HEK293 (cell line): Measurements from ENCODE around the gene C1QL4.

Experiments
- EGR2 ChIP-seq: fragments of 450-650 bp; formaldehyde crosslinking; IDR thresholded peaks from 2 replicates; pipeline ENCODE4 v1.5.1; 2016; ENCODE audit warnings: low read depth, missing biosample characterization, missing genetic modification characterization
- KLF1 ChIP-seq: fragments of 450-650 bp; formaldehyde crosslinking; IDR thresholded peaks from 2 replicates; pipeline ENCODE4 v1.5.1; 2016; ENCODE audit warnings: missing biosample characterization, missing genetic modification characterization
- SP2 ChIP-seq: fragments of 450-650 bp; formaldehyde crosslinking; IDR thresholded peaks from 2 replicates; pipeline ENCODE4 v1.5.1; 2016; ENCODE audit warnings: missing biosample characterization, missing genetic modification characterization
- ZBTB48 ChIP-seq: fragments of 450-650 bp; formaldehyde crosslinking; IDR thresholded peaks from 2 replicates; pipeline ENCODE4 v1.5.1; 2016; ENCODE audit warnings: missing biosample characterization, missing genetic modification characterization
- ZFP37 ChIP-seq: fragments of 450-650 bp; formaldehyde crosslinking; IDR thresholded peaks from 2 replicates; pipeline ENCODE4 v1.5.1; 2016; ENCODE audit warnings: missing biosample characterization, missing genetic modification characterization
- ZNF112 ChIP-seq: fragments of 450-650 bp; formaldehyde crosslinking; IDR thresholded peaks from 2 replicates; pipeline ENCODE4 v1.5.0; 2017; ENCODE audit warnings: missing biosample characterization, missing genetic modification characterization
- ZNF114 ChIP-seq: fragments of 450-650 bp; formaldehyde crosslinking; IDR thresholded peaks from 2 replicates; pipeline ENCODE4 v1.5.0; 2017; ENCODE audit warnings: missing biosample characterization, missing genetic modification characterization
- ZNF175 ChIP-seq: fragments of 450-650 bp; formaldehyde crosslinking; IDR thresholded peaks from 2 replicates; pipeline ENCODE4 v1.5.1; 2016; ENCODE audit warnings: missing biosample characterization, missing genetic modification characterization
- ZNF2 ChIP-seq: fragments of 450-650 bp; formaldehyde crosslinking; IDR thresholded peaks from 2 replicates; pipeline ENCODE4 v1.5.1; 2016; ENCODE audit warnings: missing biosample characterization, missing genetic modification characterization
- ZNF24 ChIP-seq: fragments of 450-650 bp; formaldehyde crosslinking; IDR thresholded peaks from 2 replicates; pipeline ENCODE4 v1.5.1; 2016; ENCODE audit warnings: missing biosample characterization, missing genetic modification characterization
- ZNF248 ChIP-seq: fragments of 450-650 bp; formaldehyde crosslinking; IDR thresholded peaks from 2 replicates; pipeline ENCODE4 v1.5.1; 2017; ENCODE audit warnings: missing biosample characterization, missing genetic modification characterization
- ZNF530 ChIP-seq: fragments of 450-650 bp; formaldehyde crosslinking; IDR thresholded peaks from 2 replicates; pipeline ENCODE4 v1.5.1; 2016; ENCODE audit warnings: low read depth, missing biosample characterization, missing genetic modification characterization
- ZNF544 ChIP-seq: fragments of 450-650 bp; formaldehyde crosslinking; IDR thresholded peaks from 2 replicates; pipeline ENCODE4 v1.5.0; 2017; ENCODE audit warnings: missing biosample characterization, missing genetic modification characterization
- ZNF548 ChIP-seq: fragments of 450-650 bp; formaldehyde crosslinking; IDR thresholded peaks from 2 replicates; pipeline ENCODE4 v1.5.1; 2016; ENCODE audit warnings: missing biosample characterization, missing genetic modification characterization
- ZNF555 ChIP-seq: fragments of 450-650 bp; formaldehyde crosslinking; conservative IDR thresholded peaks from 2 replicates; pipeline ENCODE4 v1.5.1; 2017; ENCODE audit warnings: missing biosample characterization, mild to moderate bottlenecking, missing genetic modification characterization, inconsistent platforms
- ZNF560 ChIP-seq: fragments of 450-650 bp; formaldehyde crosslinking; IDR thresholded peaks from 2 replicates; pipeline ENCODE4 v1.5.1; 2017; ENCODE audit warnings: missing biosample characterization, missing genetic modification characterization, borderline replicate concordance
- ZNF664 ChIP-seq: fragments of 450-650 bp; formaldehyde crosslinking; IDR thresholded peaks from 2 replicates; pipeline ENCODE4 v1.5.1; 2016; ENCODE audit warnings: missing biosample characterization, missing genetic modification characterization
- ZNF707 ChIP-seq: fragments of 450-650 bp; formaldehyde crosslinking; IDR thresholded peaks from 2 replicates; pipeline ENCODE4 v1.5.1; 2016; ENCODE audit warnings: missing biosample characterization, missing genetic modification characterization
- ZNF785 ChIP-seq: fragments of 450-650 bp; formaldehyde crosslinking; IDR thresholded peaks from 2 replicates; pipeline ENCODE4 v1.5.1; 2016; ENCODE audit warnings: missing biosample characterization, missing genetic modification characterization
- ZNF843 ChIP-seq: fragments of 450-650 bp; formaldehyde crosslinking; IDR thresholded peaks from 2 replicates; pipeline ENCODE4 v1.5.1; 2016; ENCODE audit warnings: missing biosample characterization, missing genetic modification characterization
- TF ChIP-seq, protein P1 (sequence below): fragments of 450-650 bp; formaldehyde crosslinking; IDR thresholded peaks from 2 replicates; pipeline ENCODE4 v1.5.1; 2017; ENCODE audit warnings: missing biosample characterization, missing genetic modification characterization
- TF ChIP-seq, protein P2 (sequence below): fragments of 450-650 bp; formaldehyde crosslinking; IDR thresholded peaks from 2 replicates; pipeline ENCODE4 v1.5.1; 2016; ENCODE audit warnings: missing biosample characterization, missing genetic modification characterization, borderline replicate concordance
- TF ChIP-seq, protein P3 (sequence below): fragments of 450-650 bp; formaldehyde crosslinking; IDR thresholded peaks from 2 replicates; pipeline ENCODE4 v1.5.1; 2016; ENCODE audit warnings: missing biosample characterization, missing genetic modification characterization
- TF ChIP-seq, protein P4 (sequence below): fragments of 450-650 bp; formaldehyde crosslinking; optimal IDR thresholded peaks from 2 replicates; pipeline ENCODE3; 2016; ENCODE audit warnings: missing biosample characterization, mild to moderate bottlenecking, missing genetic modification characterization
- TF ChIP-seq, protein P5 (sequence below): IDR thresholded peaks from 2 replicates; pipeline ENCODE4 v1.6.1; 2011; ENCODE audit warnings: mild to moderate bottlenecking, low read depth, low read length, borderline replicate concordance
- TF ChIP-seq, protein P6 (sequence below): fragments of 450-650 bp; formaldehyde crosslinking; IDR thresholded peaks from 2 replicates; pipeline ENCODE4 v1.5.1; 2016; ENCODE audit warnings: missing biosample characterization, missing genetic modification characterization, borderline replicate concordance

C1QL4 gene

DNA sequence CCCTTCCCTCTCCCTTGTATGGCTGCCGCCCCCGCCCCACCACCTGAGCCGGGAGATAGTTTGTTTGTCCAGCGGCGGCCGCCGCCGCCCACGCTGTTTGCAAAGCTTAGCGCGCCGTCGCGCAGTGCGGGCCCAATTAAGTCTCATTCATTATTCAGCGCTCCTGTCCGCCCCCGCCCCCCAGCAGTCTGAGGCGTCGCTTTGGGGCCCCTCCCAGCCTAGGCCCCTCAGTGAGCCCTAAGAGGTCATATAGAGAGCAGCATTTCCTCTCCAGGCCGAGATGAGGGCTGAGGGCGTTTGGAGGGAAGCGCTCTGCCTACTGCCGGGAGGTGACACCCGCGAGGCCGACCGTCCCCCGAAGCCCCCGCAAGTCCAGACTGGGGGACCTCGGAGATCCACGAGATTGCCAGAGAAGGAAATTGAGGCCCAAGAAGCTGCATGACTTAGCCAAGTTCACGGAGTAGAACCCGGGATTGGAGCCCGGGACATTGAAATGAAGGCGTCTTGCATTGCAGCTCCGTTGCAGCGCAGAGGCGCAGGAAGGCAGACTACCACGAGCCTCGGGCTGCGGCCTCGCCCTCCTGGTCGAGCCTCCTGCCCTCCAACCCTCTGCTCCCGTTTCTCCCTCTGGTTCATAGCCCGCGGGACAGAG is 9.8 kb upstream of the C1QL4 start, which contains the start of gene DNAJC22 (continued):
- TF ChIP-seq, protein P1, sequence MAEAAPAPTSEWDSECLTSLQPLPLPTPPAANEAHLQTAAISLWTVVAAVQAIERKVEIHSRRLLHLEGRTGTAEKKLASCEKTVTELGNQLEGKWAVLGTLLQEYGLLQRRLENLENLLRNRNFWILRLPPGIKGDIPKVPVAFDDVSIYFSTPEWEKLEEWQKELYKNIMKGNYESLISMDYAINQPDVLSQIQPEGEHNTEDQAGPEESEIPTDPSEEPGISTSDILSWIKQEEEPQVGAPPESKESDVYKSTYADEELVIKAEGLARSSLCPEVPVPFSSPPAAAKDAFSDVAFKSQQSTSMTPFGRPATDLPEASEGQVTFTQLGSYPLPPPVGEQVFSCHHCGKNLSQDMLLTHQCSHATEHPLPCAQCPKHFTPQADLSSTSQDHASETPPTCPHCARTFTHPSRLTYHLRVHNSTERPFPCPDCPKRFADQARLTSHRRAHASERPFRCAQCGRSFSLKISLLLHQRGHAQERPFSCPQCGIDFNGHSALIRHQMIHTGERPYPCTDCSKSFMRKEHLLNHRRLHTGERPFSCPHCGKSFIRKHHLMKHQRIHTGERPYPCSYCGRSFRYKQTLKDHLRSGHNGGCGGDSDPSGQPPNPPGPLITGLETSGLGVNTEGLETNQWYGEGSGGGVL (tag by site-specific recombination), result no peak; the same call in none of the 2 replicates
- TF ChIP-seq ZNF707 (tag by site-specific recombination) (no peak), ZNF112 (tag by site-specific recombination) (no peak), ZNF544 (no peak), ZFP37 (no peak), ZNF843 (peak; percentile 51; the same call in 1 of the 2 replicates), ZBTB48 (tag by site-specific recombination) (no peak; the same call in 1 of the 2 replicates), EGR2 (peak; percentile 92), SP2 (tag by site-specific recombination) (peak; percentile 67), ZNF248 (tag by site-specific recombination) (no peak), ZNF2 (tag by site-specific recombination) (no peak), ZNF785 (no peak), ZNF175 (no peak), ZNF530 (no peak), KLF1 (peak; percentile 89), ZNF555 (no peak), ZNF114 (tag by site-specific recombination) (no peak), ZNF664 (tag by site-specific recombination) (no peak), ZNF548 (tag by site-specific recombination) (no peak), ZNF560 (no peak), ZNF24 (tag by site-specific recombination) (peak; percentile 42)
- TF ChIP-seq, protein P2, sequence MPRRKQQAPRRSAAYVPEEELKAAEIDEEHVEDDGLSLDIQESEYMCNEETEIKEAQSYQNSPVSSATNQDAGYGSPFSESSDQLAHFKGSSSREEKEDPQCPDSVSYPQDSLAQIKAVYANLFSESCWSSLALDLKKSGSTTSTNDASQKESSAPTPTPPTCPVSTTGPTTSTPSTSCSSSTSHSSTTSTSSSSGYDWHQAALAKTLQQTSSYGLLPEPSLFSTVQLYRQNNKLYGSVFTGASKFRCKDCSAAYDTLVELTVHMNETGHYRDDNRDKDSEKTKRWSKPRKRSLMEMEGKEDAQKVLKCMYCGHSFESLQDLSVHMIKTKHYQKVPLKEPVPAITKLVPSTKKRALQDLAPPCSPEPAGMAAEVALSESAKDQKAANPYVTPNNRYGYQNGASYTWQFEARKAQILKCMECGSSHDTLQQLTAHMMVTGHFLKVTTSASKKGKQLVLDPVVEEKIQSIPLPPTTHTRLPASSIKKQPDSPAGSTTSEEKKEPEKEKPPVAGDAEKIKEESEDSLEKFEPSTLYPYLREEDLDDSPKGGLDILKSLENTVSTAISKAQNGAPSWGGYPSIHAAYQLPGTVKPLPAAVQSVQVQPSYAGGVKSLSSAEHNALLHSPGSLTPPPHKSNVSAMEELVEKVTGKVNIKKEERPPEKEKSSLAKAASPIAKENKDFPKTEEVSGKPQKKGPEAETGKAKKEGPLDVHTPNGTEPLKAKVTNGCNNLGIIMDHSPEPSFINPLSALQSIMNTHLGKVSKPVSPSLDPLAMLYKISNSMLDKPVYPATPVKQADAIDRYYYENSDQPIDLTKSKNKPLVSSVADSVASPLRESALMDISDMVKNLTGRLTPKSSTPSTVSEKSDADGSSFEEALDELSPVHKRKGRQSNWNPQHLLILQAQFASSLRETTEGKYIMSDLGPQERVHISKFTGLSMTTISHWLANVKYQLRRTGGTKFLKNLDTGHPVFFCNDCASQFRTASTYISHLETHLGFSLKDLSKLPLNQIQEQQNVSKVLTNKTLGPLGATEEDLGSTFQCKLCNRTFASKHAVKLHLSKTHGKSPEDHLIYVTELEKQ (tag by site-specific recombination), result no peak
- TF ChIP-seq, protein P3, sequence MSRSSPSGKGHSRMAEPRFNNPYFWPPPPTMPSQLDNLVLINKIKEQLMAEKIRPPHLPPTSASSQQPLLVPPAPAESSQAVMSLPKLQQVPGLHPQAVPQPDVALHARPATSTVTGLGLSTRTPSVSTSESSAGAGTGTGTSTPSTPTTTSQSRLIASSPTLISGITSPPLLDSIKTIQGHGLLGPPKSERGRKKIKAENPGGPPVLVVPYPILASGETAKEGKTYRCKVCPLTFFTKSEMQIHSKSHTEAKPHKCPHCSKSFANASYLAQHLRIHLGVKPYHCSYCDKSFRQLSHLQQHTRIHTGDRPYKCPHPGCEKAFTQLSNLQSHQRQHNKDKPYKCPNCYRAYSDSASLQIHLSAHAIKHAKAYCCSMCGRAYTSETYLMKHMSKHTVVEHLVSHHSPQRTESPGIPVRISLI (tag by site-specific recombination), result no peak
- TF ChIP-seq, protein P4, sequence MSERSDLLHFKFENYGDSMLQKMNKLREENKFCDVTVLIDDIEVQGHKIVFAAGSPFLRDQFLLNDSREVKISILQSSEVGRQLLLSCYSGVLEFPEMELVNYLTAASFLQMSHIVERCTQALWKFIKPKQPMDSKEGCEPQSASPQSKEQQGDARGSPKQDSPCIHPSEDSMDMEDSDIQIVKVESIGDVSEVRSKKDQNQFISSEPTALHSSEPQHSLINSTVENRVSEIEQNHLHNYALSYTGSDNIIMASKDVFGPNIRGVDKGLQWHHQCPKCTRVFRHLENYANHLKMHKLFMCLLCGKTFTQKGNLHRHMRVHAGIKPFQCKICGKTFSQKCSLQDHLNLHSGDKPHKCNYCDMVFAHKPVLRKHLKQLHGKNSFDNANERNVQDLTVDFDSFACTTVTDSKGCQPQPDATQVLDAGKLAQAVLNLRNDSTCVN, result peak; percentile 61
- TF ChIP-seq, protein P5, sequence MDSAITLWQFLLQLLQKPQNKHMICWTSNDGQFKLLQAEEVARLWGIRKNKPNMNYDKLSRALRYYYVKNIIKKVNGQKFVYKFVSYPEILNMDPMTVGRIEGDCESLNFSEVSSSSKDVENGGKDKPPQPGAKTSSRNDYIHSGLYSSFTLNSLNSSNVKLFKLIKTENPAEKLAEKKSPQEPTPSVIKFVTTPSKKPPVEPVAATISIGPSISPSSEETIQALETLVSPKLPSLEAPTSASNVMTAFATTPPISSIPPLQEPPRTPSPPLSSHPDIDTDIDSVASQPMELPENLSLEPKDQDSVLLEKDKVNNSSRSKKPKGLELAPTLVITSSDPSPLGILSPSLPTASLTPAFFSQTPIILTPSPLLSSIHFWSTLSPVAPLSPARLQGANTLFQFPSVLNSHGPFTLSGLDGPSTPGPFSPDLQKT, result no peak
- TF ChIP-seq, protein P6, sequence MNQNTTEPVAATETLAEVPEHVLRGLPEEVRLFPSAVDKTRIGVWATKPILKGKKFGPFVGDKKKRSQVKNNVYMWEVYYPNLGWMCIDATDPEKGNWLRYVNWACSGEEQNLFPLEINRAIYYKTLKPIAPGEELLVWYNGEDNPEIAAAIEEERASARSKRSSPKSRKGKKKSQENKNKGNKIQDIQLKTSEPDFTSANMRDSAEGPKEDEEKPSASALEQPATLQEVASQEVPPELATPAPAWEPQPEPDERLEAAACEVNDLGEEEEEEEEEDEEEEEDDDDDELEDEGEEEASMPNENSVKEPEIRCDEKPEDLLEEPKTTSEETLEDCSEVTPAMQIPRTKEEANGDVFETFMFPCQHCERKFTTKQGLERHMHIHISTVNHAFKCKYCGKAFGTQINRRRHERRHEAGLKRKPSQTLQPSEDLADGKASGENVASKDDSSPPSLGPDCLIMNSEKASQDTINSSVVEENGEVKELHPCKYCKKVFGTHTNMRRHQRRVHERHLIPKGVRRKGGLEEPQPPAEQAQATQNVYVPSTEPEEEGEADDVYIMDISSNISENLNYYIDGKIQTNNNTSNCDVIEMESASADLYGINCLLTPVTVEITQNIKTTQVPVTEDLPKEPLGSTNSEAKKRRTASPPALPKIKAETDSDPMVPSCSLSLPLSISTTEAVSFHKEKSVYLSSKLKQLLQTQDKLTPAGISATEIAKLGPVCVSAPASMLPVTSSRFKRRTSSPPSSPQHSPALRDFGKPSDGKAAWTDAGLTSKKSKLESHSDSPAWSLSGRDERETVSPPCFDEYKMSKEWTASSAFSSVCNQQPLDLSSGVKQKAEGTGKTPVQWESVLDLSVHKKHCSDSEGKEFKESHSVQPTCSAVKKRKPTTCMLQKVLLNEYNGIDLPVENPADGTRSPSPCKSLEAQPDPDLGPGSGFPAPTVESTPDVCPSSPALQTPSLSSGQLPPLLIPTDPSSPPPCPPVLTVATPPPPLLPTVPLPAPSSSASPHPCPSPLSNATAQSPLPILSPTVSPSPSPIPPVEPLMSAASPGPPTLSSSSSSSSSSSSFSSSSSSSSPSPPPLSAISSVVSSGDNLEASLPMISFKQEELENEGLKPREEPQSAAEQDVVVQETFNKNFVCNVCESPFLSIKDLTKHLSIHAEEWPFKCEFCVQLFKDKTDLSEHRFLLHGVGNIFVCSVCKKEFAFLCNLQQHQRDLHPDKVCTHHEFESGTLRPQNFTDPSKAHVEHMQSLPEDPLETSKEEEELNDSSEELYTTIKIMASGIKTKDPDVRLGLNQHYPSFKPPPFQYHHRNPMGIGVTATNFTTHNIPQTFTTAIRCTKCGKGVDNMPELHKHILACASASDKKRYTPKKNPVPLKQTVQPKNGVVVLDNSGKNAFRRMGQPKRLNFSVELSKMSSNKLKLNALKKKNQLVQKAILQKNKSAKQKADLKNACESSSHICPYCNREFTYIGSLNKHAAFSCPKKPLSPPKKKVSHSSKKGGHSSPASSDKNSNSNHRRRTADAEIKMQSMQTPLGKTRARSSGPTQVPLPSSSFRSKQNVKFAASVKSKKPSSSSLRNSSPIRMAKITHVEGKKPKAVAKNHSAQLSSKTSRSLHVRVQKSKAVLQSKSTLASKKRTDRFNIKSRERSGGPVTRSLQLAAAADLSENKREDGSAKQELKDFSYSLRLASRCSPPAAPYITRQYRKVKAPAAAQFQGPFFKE, result no peak
